Smooth muscle cell (in vitro differentiated cells): ENCODE results near the gene MIEN1. TPM values are rescaled to one million over a fixed set of nuclear protein-coding genes. Genes with fewer than 3 reads are reported as not detected.

Experiments
- DNase-seq: peaks from one replicate; lab custom pipeline; 2025; ENCODE audit not compliant: unreplicated experiment; lab: John Stamatoyannopoulos, UW
- H2AFZ ChIP-seq: fragments of 200-600 bp; sonication (generic); 2 replicates; pipeline ENCODE4 v1.6.0; 2016; ENCODE audit warnings: antibody characterized with exemption, low read depth, mild to moderate bottlenecking
- H3F3A ChIP-seq: fragments of 200-600 bp; sonication (generic); 2 replicates; pipeline ENCODE4 v1.6.0; 2017; ENCODE audit warnings: antibody characterized with exemption, low read depth
- H3K27ac ChIP-seq: fragments of 200-600 bp; sonication (generic); 2 replicates; pipeline ENCODE4 v1.5.1; 2016; ENCODE audit warnings: low read depth, mild to moderate bottlenecking
- H3K27me3 ChIP-seq: fragments of 200-600 bp; sonication (generic); 2 replicates; pipeline ENCODE4 v1.6.1; 2016; ENCODE audit warnings: low read depth, mild to moderate bottlenecking
- H3K36me3 ChIP-seq: fragments of 200-600 bp; sonication (generic); 2 replicates; pipeline ENCODE4 v1.5.1; 2016; ENCODE audit warnings: low read depth
- H3K4me1 ChIP-seq: fragments of 200-600 bp; sonication (generic); 2 replicates; pipeline ENCODE4 v1.5.1; 2016; ENCODE audit warnings: low read depth
- H3K4me2 ChIP-seq: fragments of 200-600 bp; sonication (generic); 2 replicates; pipeline ENCODE4 v1.6.0; 2016; ENCODE audit warnings: mild to moderate bottlenecking
- H3K4me3 ChIP-seq: fragments of 200-600 bp; sonication (generic); 2 replicates; pipeline ENCODE4 v1.5.1; 2016; ENCODE audit warnings: mild to moderate bottlenecking
- H3K79me2 ChIP-seq: fragments of 200-600 bp; sonication (generic); 2 replicates; pipeline ENCODE4 v1.6.0; 2016; ENCODE audit warnings: low read depth, mild to moderate bottlenecking
- H3K9ac ChIP-seq: fragments of 200-600 bp; sonication (generic); 2 replicates; pipeline ENCODE4 v1.6.0; 2016; ENCODE audit warnings: low read depth
- H3K9me3 ChIP-seq: fragments of 200-600 bp; sonication (generic); replicated peaks from 2 replicates; pipeline ENCODE4 v1.5.1; 2016; ENCODE audit warnings: low read depth
- H4K20me1 ChIP-seq: fragments of 200-600 bp; sonication (generic); 2 replicates; pipeline ENCODE4 v1.6.0; 2016; ENCODE audit warnings: low read depth
- CTCF ChIP-seq: fragments of 200-600 bp; sonication (generic); IDR thresholded peaks from 2 replicates; pipeline ENCODE4 v1.5.1; 2017; ENCODE audit warnings: borderline replicate concordance, mild to moderate bottlenecking, antibody characterized with exemption; ENCODE audit not compliant: insufficient read depth, poor library complexity, severe bottlenecking
- WGBS: methylation state at CpG from one replicate; pipeline ENCODE4 v1.1.7; 2016; ENCODE audit warnings: low lambda C conversion rate; 5-methylcytosine and 5-hydroxymethylcytosine counted together
- polyA plus RNA-seq: library from polyadenylated mRNA; unstranded; fragments of >200 nt; fragmentation: Nextera tagmentation; extraction: Ambion mirVana; gene quantifications from 2 replicates; pipeline ENCODE4 v1.2.1, GENCODE V29; 2016
- total RNA-seq: library from RNA; depleted of rRNA; stranded (reverse); fragments of >200 nt; gene quantifications from 2 replicates; pipeline ENCODE4 v1.2.3, GENCODE V29; 2014

The MIEN1 gene
- total and polyA plus RNA-seq, 2 experiments from 2014 or later = 55.8 to 70.7 TPM

GRCh38 chr17:39746145-39746461 is 15.8 kb upstream of the MIEN1 start:
- no peaks in the 10 kb centered on the region for H4K20me1 ChIP-seq
- no peak overlapping the region for H3K4me2 ChIP-seq
- H3K4me3 ChIP-seq = no peak overlapping the region
- H3K27ac ChIP-seq = no peak overlapping the region
- TF ChIP-seq CTCF = no peak
- H3K36me3 ChIP-seq = no peaks in the 10 kb centered on the region
- no peak overlapping the region for H3K9ac ChIP-seq
- no peaks in the 10 kb centered on the region for H3K9me3 ChIP-seq
- no peaks in the 10 kb centered on the region for H3K79me2 ChIP-seq
- 93% methylated on average over 7 of the region's 7 CpGs for WGBS
- no peak overlapping the region for H2AFZ ChIP-seq
- no peaks in the 10 kb centered on the region for H3F3A ChIP-seq
- H3K27me3 ChIP-seq = no peaks in the 10 kb centered on the region
- DNase-seq = no peak
- H3K4me1 ChIP-seq = no peaks in the 10 kb centered on the region

- Histone ChIP-seq H3K4me1 (peaks cover 3% of the 10 kb centered on the region), H3K27me3 (peaks cover under 1% of the 10 kb centered on the region), H3K36me3 (no peaks in the 10 kb centered on the region), H3K9ac (no peak overlapping the region), H3K4me2 (no peak overlapping the region), H3F3A (no peaks in the 10 kb centered on the region), H3K4me3 (no peak overlapping the region), H2AFZ (no peak overlapping the region), H4K20me1 (no peaks in the 10 kb centered on the region), H3K79me2 (no peaks in the 10 kb centered on the region), H3K9me3 (no peaks in the 10 kb centered on the region), H3K27ac (no peak overlapping the region)
- no peak for TF ChIP-seq CTCF
- WGBS = 94% methylated on average over 23 of the region's 23 CpGs
- no peak for DNase-seq
These were observed 15.2 kb upstream of the MIEN1 start for GRCh38 chr17:39745335-39746144.

GRCh38 chr17:39744836-39745215 is 14.5 kb upstream of the MIEN1 start:
- Histone ChIP-seq H3K9ac (no peak overlapping the region), H3K4me3 (no peak overlapping the region), H3K4me1 (peaks cover 11% of the 10 kb centered on the region), H3K27ac (no peak overlapping the region), H3K27me3 (peaks cover 8% of the 10 kb centered on the region), H2AFZ (no peak overlapping the region), H4K20me1 (no peaks in the 10 kb centered on the region), H3F3A (no peaks in the 10 kb centered on the region), H3K4me2 (no peak overlapping the region), H3K9me3 (no peaks in the 10 kb centered on the region), H3K79me2 (no peaks in the 10 kb centered on the region), H3K36me3 (no peaks in the 10 kb centered on the region)
- no peak for TF ChIP-seq CTCF
- DNase-seq = no peak
- 88% methylated on average over 8 of the region's 8 CpGs for whole genome bisulfite sequencing

GRCh38 chr17:39744075-39744835 is 13.9 kb upstream of the MIEN1 start:
- 95% methylated on average over 16 of the region's 16 CpGs for WGBS
- Histone ChIP-seq H4K20me1 (no peaks in the 10 kb centered on the region), H3K27ac (no peak overlapping the region), H3K4me1 (peaks cover 16% of the 10 kb centered on the region), H3K4me2 (no peak overlapping the region), H3K4me3 (no peak overlapping the region), H3K27me3 (peaks cover 13% of the 10 kb centered on the region), H3K36me3 (no peaks in the 10 kb centered on the region), H3K9ac (no peak overlapping the region), H3K9me3 (no peaks in the 10 kb centered on the region), H2AFZ (no peak overlapping the region), H3F3A (no peaks in the 10 kb centered on the region), H3K79me2 (no peaks in the 10 kb centered on the region)
- no peak for TF ChIP-seq CTCF
- no peak for DNase-seq
